ENCODE results near the gene PLA2G2C.
"Not testable (repeated sequence)": the region's sequence is repeated elsewhere in the genome, so short reads cannot be mapped to it uniquely, and the experiment has no call there.

Gene PLA2G2C, protein sequence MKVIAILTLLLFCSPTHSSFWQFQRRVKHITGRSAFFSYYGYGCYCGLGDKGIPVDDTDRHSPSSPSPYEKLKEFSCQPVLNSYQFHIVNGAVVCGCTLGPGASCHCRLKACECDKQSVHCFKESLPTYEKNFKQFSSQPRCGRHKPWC

DNA sequence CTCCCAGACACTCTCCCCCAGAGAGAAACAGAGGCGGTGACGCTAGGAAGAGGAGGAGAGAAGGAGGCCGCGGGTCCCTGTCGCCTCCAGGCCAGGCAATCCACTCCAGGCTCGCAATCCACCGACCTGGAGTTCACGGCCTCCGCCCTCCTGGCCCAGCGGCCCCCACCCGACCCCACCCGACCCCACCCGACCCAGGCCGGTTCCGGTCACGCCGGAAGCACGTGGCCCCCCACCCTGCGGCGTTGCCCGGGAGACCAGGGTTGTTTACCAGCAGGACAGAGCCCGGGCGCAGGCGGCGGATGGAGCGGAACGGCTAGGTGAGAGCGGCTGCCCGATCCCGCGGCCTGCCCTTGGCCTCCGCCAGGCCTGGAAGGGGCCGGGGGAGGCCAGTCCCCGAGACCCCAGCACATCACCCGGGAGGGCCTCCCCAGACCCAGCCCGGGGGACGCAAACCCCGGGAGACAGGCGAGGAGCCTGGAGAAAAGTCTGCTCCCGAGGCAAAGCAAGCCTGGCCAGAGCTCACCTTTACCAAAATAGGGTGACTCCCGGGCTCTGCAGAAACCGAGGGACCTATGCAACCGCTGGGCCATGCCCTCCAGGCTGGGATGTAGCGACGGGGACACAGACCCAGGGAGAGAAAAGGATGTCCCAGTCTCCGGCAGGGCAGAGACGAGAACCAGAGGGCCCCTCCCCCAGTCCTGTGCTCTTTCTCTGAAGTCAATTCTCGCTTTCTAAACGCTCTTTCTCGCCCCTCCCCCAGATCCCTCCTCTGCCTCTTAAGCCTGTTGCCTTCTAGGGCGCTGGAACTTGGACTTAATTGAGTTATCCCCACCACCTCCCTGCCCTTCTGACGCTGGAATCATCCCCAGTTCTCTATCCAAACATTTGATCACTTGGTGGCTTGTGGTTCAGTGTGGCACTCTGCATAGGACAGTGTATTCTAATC lies at the start of gene PLA2G2C, which contains the start of gene UBXN10:
Gene PLA2G2C (minus strand): TSS at position 685 of the 949 bp plus-strand sequence. CDS start 9,155 bp downstream, outside the sequence.
Gene UBXN10 (plus strand): TSS at position 263 of the 949 bp plus-strand sequence. CDS start 4,466 bp downstream, outside the sequence.
- peak; percentile 35 for DNase-seq

- no peak for DNase-seq
Observed at GRCh38 chr1:20234788-20235535, 48.6 kb upstream of the PLA2G2C start.

DNA sequence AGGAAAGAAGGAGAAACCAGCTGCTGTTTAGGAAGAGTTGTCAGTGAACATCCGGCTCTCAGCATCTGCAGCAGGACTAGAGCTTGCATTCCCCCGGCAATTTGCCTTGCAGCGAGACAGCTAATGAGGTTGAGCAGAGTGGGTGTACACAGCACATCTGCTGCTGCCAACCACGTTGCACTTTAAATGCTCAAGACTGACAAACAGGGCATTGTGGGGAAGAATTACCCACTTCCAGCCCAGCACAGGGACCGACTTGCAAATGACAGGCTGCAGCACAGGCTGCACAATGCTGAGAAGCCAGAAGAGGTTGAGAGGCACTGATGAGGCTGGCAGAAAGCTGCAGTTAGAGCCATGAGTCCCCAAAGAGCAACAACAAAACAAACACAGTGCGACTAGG lies 47.5 kb upstream of the PLA2G2C start:
- no peak for DNase-seq

- DNase-seq = no peak
Observed at GRCh38 chr1:20233394-20233793, 47.1 kb upstream of the PLA2G2C start.

DNA sequence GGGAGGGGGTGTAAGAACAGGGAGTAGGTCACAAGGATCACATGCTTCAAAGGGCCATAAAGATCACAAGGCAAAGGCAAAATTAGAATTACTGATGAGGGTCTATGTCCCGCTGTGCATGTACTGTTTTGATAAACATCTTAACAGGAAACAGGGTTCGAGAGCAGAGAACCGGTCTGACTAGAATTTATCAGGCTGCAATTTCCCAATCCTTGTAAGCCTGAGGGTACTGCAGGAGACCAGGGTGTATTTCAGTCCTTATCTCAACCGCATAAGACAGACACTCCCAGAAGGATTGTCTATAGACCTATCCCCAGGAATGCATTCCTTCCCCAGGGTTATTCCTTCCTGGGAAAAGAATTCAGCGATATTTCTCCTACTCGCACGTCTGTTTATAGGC lies 46.2 kb upstream of the PLA2G2C start:
- DNase-seq = not testable (repeated sequence)

GRCh38 chr1:20229171-20229570 lies 42.9 kb upstream of the PLA2G2C start:
- no peak for DNase-seq

DNA sequence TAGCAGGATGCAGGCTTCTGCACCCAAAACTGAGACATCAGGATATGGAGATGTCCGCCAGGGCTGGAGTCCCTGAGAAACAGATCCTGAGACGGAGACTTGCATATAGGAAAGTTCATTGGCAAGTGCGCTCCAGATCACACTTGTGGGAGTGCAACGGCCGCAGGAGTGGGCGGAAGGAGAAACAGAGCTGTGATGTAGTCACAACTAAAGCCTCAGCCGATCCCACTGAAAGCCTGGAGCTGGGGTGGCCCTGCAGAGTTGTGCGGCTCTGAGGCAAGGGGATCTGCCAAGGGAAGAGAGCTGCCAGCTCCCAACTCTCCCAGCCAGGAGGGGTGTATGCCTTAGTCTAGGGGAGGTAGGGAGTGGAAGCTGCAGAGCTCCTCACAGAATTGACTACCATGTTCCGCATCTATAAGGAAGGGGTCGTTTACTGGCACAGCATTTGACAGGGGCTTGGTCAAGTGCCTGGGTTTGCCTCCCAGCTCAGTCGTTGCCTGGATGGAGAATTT lies 42.1 kb upstream of the PLA2G2C start:
- DNase-seq = no peak

- DNase-seq = no peak
Observed at GRCh38 chr1:20227704-20228103, 41.4 kb upstream of the PLA2G2C start.

DNA sequence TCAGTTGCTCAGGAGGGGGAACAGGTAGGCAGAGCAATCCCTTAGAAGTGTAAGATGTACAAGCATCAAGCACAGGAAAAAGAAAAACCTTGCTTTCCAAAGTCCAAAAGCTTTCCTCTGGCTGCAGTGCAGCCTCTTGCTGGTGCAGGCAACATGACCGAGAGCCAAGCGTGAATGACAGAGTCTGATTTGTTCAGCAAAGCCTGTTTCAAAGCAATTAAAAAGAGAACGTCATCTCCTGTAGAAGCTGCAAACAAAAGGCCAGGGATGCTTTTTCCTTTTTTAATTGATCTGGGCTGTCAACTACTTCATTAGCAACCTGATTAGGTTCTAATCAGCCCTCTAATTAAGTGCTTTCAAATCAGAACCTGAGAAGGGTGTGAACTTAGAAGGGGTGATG lies 38.2 kb upstream of the PLA2G2C start:
- no peak for DNase-seq

DNA sequence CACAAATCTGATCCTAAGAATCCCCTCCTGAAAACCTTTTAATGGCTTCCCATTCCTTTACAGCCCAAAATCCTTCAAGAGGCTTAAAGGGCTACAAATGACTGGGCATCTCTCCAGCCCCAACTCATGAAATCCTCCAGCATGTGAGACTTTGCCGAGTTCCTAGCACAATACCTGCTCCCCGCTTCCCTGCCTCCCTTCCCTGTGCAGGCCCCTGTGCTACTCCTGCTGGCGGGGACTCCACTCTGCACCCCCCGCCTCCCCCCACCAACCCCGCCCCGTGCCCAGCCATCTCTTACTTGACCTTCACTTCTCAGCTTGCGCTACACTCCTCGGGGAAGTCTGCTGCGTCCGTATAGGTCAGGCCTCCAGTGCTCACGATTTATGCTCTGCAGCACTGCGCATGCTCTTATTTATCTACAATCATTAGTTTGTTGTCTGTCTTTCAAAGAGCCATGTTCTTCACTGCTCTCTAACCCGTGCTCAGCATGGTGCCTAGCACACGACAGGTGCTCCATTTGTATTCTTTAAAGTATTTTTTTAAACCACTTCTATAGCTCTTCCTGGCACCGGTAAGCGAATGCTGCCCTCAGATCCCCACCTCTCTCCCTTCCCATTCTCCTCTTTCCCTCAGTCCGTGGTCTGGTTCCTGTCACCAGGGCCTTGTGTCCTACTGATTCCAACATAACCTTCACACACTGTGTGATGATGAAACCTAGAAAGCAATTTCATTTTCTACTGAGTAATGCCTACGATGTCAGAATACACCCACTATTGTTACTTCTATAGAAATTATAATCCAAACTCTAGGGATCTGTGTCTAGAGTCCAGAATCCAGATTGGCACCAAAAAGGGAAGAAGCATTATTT lies 37.5 kb upstream of the PLA2G2C start:
- DNase-seq = no peak

DNA sequence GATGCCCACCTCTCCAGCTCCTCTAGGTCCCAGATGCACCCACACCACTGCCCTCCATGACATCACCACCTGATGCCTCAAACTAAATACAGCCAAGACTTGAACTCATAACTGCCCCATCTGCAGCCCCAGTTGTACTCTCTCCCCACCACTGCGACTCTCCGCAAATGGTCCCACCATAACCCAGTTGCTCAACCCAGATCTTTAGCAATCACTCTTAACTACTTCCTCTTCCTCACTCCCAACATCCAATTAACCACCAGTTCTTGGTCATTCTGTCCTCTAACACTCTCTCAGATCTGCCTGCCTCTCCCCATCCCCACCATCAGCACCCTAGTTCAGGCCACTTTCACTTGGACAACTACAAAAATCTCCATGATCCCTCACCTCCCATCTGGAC lies 36.8 kb upstream of the PLA2G2C start:
- no peak for DNase-seq

GRCh38 chr1:20220036-20220435 lies 33.7 kb upstream of the PLA2G2C start:
- no peak for DNase-seq

DNA sequence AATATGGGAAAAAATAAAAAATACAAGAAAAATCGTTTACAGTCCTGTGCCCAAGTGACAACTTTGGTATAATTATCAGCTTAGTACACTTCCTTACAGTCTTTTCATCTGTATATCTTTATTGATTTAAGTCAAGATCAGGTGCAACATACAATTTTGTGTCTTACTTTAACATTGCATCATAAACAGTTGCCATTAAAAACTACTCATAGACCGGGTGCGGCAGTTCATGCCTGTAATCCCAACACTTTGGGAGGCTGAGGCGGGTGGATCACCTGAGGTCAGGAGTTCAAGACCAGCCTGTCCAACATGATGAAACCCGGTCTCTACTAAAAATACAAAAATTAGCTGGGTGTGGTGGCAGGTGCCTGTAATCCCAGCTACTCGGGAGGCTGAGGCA lies 32.7 kb upstream of the PLA2G2C start:
- DNase-seq = not testable (repeated sequence)

GRCh38 chr1:20216574-20216973 lies 30.3 kb upstream of the PLA2G2C start:
- DNase-seq = no peak

- DNase-seq = no peak
Observed at GRCh38 chr1:20215716-20216115, 29.4 kb upstream of the PLA2G2C start.

- DNase-seq = peak; percentile 33
Observed at GRCh38 chr1:20212685-20213331, 26.5 kb upstream of the PLA2G2C start.

DNA sequence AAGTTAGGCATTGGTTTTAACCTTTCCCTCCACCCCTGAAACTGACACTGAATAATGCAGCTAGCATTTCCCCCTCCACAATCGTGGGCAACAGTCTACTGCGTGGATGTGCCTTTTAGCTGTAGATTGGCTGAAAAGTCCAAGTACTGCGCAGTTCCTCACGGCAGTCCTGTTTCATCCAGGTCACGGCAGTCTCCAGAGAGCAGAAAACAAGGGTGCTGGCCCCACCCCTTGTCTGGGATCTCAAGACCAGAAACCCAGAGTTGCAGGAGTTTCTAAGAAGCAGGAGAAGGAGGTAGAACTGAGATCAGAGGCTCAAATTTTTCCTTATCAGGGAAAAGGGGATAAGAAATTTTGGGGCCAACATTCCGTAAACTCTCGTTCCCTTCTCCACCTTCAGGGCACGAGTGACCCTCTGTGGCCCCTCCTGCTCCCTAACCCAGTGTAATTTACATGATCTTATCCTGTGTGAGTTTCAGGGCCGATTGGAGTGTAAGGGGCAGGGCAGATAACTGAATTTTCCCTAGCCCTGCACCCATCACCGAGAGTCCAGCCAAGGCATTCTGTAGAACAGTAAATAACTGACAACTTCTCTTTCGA lies 25.9 kb upstream of the PLA2G2C start:
- DNase-seq = no peak

DNA sequence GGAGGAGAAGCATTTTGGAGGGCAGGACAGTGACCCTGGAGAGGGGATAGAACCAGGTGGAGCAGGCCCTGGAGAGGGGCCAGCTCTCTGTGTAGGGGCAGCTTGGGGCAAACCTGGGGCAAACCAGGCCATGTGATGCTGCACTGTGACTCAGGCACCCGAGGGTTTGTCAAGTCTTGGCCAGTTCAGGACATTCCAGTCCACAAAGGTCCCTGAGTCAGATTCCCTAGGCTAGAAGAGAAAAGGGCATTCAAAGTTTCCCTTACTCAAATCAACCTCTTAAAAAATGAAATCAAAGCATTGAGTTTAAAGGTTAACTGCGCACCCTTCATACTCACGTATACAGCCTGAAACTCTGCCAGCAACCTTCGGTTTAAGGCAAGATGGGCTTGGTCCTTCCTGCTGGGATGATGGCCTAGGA lies 25.2 kb upstream of the PLA2G2C start:
- no peak for DNase-seq

- DNase-seq = no peak
Observed at GRCh38 chr1:20210736-20211460, 24.6 kb upstream of the PLA2G2C start.

GRCh38 chr1:20209471-20209870 lies 23.2 kb upstream of the PLA2G2C start:
- no peak for DNase-seq

Data from activated T-cell treated with anti-CD3 and anti-CD28 coated beads for 4 hours (primary cell).